Fibroblast of mammary gland (primary cell): Measurements from ENCODE around the gene SPATA2L.

ENCODE experiments used
- DNase-seq: peaks from one replicate; pipeline ENCODE4 v3.0.0-alpha.2; 2010; ENCODE audit warnings: low read depth
- H3K4me3 ChIP-seq: 2 replicates; pipeline ENCODE4 v1.5.1; 2011; ENCODE audit warnings: low read depth, mild to moderate bottlenecking, low read length, moderate library complexity; ENCODE audit not compliant: control insufficient read depth
- TF ChIP-seq, protein P1 (sequence below): conservative IDR thresholded peaks from 2 replicates; pipeline ENCODE4 v1.5.1; 2011; ENCODE audit warnings: low read depth, low read length, inconsistent platforms; ENCODE audit not compliant: control insufficient read depth, insufficient read depth

SPATA2L gene

DNA sequence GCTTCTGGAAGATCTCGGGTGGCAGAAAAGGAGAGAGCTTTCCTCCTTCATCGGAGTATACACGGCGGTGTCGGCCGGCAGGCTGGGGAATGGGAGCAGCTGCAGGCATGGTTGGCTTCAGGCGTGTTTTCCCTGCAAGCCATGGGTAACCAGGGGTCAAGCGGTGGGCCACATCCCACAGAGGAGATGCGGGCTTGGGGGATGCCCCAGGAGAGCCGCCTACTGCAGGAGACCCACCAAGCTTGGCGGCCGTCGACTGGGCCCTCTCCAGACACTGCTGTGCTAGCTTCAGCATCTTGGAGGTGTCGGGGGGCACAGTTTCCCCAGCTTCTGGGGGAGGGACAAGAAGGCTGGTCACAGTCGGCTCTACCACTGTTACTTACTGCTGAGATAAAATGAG, 15.0 kb upstream of the SPATA2L start:
- no peak overlapping the region for H3K4me3 ChIP-seq
- TF ChIP-seq, protein P1, sequence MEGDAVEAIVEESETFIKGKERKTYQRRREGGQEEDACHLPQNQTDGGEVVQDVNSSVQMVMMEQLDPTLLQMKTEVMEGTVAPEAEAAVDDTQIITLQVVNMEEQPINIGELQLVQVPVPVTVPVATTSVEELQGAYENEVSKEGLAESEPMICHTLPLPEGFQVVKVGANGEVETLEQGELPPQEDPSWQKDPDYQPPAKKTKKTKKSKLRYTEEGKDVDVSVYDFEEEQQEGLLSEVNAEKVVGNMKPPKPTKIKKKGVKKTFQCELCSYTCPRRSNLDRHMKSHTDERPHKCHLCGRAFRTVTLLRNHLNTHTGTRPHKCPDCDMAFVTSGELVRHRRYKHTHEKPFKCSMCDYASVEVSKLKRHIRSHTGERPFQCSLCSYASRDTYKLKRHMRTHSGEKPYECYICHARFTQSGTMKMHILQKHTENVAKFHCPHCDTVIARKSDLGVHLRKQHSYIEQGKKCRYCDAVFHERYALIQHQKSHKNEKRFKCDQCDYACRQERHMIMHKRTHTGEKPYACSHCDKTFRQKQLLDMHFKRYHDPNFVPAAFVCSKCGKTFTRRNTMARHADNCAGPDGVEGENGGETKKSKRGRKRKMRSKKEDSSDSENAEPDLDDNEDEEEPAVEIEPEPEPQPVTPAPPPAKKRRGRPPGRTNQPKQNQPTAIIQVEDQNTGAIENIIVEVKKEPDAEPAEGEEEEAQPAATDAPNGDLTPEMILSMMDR, result no peak
- DNase-seq, result no peak

DNA sequence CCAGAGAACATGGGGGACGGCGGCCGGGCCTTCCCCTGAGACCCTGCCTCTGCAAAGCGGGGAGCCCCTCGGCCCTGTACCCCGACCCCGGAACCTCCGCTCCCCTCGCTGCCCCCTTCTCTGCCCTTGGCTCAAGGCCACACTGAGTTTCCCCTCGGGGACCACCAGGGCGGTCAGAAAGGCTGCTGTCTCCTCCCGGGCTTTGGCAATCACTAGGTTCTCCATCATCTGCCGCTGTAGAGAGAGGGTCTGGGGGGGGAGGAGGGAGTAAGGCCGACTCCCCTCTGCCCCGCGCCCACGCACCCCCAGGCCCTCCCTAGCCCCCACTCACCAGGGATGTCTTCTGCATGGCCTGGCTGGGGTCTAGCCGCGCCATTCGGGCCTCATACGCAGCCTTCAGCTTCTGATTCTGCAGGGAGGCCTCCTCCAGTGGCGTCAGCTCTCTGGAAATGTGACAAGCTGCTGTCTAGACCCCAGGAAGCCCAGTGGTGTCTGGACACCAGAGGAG, 10.8 kb upstream of the SPATA2L start:
- peak overlapping the region; percentile 68 for H3K4me3 ChIP-seq
- DNase-seq, result no peak
- TF ChIP-seq, protein P1, result no peak

DNA sequence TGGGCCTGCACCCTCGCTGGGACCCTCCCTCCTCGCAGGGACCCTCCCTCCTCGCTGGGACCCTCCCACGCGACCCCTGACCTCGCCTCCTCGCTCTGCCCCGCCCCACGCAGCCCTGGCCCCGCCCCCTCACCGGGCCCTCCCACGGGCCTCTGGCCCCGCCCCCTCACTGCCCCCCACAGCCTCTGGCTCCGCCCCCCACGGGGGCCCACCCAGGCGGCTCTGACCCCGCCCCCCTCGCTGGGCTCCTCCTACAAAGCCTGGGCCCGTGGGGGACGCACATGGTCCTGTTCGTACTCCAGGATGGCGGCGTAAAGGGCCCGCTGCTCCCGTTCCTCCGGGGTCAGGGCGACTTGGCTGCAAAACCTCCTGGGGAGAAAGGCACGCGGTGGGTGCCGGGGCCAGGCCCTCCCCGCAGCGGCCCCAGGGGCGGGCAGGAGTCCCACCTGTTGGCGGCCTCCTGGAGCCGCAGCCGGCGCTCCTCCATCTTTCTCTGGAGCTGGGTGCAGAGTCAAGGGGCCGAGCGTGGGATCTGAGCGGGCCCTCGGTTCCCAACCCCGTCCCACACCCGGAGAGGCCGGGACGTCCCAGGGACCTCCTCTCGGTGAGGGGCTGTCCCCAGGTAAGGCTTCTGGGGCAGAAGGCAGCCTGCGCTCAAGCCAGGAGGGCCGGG, 10.2 kb upstream of the SPATA2L start:
- peak; percentile 66 for DNase-seq
- TF ChIP-seq, protein P1, result no peak
- H3K4me3 ChIP-seq, result peak overlapping the region; percentile 68

DNA sequence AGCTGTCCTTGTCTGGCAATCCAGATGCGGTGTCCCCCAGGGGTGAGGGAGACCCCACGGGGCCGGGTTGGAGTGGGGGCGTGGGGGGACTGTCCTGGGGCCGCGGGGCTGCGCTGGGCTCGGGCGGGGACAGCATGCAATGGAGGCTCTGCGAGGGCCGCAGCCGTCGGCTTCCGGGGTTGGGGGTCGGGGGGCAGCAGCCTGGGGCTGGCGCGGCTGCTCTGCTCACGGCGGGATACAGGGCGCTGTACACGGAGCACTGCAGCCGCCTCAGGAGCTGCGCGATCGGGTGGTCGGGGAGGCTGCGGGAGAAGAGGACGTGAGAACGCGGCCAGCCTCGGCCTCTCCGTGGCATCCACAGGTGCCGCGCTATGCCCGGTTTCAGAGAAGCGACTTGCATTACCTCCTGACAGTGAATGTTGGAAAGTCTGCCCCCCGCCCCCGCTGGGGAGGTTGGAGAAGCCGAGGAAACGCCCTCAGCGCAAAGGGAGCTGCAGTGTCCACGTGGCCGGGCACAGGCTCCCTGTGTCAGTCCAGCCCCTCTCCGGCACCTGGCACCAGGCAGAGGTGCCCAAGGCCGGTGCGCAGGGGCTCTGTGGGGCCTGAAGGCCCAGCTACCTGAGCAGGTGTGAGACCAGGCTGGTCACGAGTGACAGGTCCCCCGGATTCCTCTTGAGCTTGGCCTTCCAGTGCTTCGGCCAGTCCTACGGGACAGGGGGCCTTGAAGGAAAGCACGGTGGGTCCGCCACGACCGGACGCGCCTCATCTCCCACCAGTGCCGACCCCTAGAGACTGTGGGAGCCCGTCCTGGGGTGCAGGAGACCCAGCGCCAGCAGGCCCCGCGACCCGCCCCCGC, 9.4 kb upstream of the SPATA2L start:
- TF ChIP-seq, protein P1, result no peak
- no peak overlapping the region for H3K4me3 ChIP-seq
- no peak for DNase-seq

DNA sequence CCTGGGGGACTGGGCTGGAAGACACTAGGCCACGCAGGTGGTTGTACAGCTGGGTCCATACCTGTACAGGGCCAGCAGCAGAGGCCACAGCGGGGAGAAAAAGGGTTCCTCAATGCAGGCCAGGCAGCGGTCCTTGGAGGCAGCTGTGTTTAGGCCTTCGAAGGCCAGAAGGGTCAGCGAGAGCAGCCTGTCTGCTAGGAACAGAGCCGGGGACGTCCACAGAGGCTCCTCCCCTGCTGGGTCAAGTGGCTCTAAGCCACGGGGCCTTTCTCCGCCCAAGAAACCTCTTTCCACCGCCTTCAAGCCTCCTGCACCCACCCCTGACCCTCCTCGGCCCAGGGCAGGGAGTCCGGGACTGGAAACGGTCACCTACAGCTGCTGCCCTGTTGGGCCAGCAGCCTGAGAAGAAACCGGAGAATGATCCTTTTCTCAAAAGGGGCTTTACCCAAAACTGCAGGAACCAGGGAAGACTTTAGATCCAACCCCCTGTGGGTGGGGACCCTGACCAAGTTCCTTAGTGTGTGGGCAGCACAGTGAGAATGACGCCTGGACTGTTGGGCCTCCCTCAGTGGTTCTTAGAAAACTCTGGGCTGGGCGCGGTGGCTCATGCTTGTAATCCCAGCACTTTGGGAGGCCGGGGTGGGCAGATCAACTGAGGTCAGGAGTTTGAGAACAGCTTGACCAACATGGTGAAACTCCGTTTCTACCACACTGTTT, 8.4 kb upstream of the SPATA2L start:
- H3K4me3 ChIP-seq, result no peak overlapping the region
- TF ChIP-seq, protein P1, result no peak
- no peak for DNase-seq

DNA sequence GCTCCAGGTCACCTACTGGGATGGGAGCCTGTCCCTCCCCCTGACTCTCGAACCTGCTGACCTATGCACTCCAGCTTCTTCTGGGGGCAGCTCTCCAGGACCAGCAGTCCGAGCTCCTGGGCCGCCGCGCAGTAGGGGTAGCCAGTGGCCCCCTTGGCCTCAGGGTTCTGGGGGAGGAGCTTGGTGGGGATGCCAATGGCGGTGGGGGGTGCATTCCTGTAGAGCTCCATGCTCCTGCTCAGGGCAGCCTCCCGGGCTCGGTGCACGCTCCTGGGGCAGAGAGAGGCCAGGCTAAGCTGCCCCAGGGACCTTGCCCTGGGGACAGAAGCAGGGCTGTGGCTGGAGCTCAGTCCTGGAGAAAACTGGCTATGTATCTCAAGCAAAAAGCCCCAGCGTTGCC, 7.7 kb upstream of the SPATA2L start:
- H3K4me3 ChIP-seq, result no peak overlapping the region
- TF ChIP-seq, protein P1, result no peak
- DNase-seq, result no peak
